Cardiac muscle cell (in vitro differentiated cells and primary cell): Measurements from ENCODE around the gene SRSF2. TPM values are rescaled to one million over a fixed set of nuclear protein-coding genes. Genes with fewer than 3 reads are reported as not detected.
A peak's percentile ranks its signal among the peaks of the same experiment; 100 is the strongest.

Source experiments
- DNase-seq, 2 donors: peaks; one replicate each; pipeline versions ENCODE4 v3.0.0 to v3.0.0-alpha.2; 2010 to 2017; ENCODE audit warnings: low read depth in 1 of 2, low spot score in 1 of 2
- H3K27ac ChIP-seq: fragments of 200-600 bp; sonication (generic); 2 replicates; pipeline ENCODE4 v1.5.1; 2016
- H3K27me3 ChIP-seq: fragments of 200-600 bp; sonication (generic); 2 replicates; pipeline ENCODE4 v1.6.0; 2016; ENCODE audit warnings: control low read depth
- H3K36me3 ChIP-seq: fragments of 200-600 bp; sonication (generic); 2 replicates; pipeline ENCODE4 v1.5.1; 2016; ENCODE audit warnings: control low read depth
- H3K4me1 ChIP-seq: fragments of 200-600 bp; sonication (generic); 2 replicates; pipeline ENCODE4 v1.8.1; 2017; ENCODE audit warnings: low read depth, mild to moderate bottlenecking, mixed run types
- H3K4me3 ChIP-seq: fragments of 200-600 bp; sonication (generic); 2 replicates; pipeline ENCODE4 v1.5.1; 2016; ENCODE audit warnings: mild to moderate bottlenecking
- H3K9me3 ChIP-seq: fragments of 200-600 bp; sonication (generic); 2 replicates; pipeline ENCODE4 v1.5.1; 2017; ENCODE audit warnings: low read depth, mild to moderate bottlenecking, control low read depth
- polyA plus RNA-seq: library from polyadenylated mRNA; unstranded; fragments of >200 nt; fragmentation: Nextera tagmentation; extraction: Ambion mirVana; gene quantifications from 2 replicates; pipeline ENCODE4 v1.2.1, GENCODE V29; 2016
- total RNA-seq: library from RNA; depleted of rRNA; stranded (reverse); fragments of >200 nt; gene quantifications from 2 replicates; pipeline ENCODE4 v1.2.3, GENCODE V29; 2016
- TF ChIP-seq, protein P1 (sequence below): IDR thresholded peaks from 2 replicates; pipeline ENCODE4 v1.5.1; 2012; ENCODE audit warnings: low read depth, mild to moderate bottlenecking, low read length

The SRSF2 gene
- total and polyA plus RNA-seq, 2 experiments from 2014 or later = 265 to 398 TPM

DNA sequence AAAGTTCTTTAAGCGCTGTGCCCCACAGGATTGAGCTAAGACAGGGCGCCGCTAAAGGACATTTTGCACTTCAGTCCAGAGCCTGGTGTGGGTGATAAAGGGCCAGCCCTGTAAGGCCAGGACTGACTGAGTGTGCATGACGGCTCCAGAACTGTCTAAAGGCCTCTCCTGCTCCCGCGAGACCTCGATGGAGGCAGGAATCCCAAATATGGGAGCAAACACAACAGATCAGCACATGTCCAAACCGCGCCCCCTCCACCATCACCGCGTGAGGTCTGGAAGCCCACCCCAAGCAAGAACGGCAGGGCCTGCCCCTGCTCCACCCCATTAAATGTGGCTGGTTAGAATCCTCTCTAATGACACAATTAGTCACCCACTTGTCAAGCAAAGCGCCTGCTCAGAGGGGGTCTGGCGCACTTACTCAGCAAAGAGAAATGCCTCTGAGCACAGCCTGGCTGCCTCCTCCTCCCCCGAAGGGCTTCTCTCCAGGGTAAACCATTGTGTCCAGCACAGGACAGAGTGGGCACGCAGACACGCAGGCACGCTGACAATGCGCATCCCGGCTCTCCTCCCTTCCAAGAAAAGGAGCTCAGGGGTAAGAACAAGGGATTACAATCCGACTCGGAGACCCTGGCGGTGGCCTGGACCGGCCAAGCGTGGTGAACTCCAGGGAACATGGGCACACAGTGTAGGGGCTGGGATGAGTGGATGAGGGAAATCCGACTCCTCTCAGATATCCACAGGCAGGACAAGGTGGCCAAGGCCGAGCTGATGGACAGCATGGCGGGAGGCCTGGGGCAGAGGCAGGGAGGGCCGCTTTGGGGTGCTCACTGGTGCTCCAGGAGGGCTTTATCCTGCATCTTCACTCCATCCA is 27.8 kb downstream of the SRSF2 start:
- TF ChIP-seq, protein P1, sequence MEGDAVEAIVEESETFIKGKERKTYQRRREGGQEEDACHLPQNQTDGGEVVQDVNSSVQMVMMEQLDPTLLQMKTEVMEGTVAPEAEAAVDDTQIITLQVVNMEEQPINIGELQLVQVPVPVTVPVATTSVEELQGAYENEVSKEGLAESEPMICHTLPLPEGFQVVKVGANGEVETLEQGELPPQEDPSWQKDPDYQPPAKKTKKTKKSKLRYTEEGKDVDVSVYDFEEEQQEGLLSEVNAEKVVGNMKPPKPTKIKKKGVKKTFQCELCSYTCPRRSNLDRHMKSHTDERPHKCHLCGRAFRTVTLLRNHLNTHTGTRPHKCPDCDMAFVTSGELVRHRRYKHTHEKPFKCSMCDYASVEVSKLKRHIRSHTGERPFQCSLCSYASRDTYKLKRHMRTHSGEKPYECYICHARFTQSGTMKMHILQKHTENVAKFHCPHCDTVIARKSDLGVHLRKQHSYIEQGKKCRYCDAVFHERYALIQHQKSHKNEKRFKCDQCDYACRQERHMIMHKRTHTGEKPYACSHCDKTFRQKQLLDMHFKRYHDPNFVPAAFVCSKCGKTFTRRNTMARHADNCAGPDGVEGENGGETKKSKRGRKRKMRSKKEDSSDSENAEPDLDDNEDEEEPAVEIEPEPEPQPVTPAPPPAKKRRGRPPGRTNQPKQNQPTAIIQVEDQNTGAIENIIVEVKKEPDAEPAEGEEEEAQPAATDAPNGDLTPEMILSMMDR = no peak
- peak overlapping the region; percentile 60 for H3K4me3 ChIP-seq
- H3K36me3 ChIP-seq = peaks cover 2% of the 10 kb centered on the region
- H3K27ac ChIP-seq = peak overlapping the region; percentile 87
- DNase-seq = peak; percentile 82 to 97
- H3K27me3 ChIP-seq = no peaks in the 10 kb centered on the region
- no peaks in the 10 kb centered on the region for H3K9me3 ChIP-seq
- peaks cover 40% of the 10 kb centered on the region for H3K4me1 ChIP-seq

DNA sequence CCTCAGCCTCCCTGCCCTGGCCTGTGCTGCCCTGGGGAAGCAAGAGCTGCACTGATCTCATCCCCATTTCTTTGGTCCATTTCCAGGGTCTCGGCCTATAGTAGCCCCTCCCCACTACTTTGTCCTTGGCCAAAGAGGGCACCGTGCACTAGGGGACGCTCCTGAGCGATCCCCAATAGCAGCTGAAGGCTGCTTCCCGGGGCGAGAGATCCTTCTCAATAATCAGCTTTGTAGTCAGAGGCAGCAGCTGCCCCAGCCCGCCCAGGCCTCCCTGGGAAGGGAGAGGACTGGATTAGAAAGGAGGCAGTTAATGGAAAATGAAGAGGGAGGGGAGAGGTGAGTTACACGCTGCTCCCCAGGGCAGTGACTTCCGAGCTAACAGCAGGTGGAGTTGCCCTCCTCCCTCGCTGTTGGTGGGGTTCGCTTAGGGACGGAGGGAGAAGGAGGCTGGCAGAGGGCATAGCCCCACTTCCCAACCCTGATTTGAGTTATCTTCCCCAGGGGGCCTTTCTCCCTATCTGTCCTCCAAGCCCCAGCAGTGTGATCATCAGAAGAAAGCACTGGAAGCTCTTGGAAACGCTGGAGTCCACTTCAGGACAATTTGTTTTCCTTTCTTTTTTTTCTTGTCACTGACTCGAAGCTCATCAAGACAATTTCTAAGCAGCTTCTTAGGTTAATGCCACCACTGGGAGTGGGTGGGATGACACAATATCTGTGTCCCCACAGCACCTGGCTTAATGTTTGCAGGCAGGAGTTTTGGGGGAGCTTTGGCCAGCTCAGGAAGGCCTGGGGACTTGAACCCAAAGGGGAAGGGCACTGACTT is 28.9 kb downstream of the SRSF2 start:
- Histone ChIP-seq H3K27me3 (no peaks in the 10 kb centered on the region), H3K4me3 (peak overlapping the region; percentile 0), H3K4me1 (peaks cover 30% of the 10 kb centered on the region), H3K9me3 (no peaks in the 10 kb centered on the region), H3K36me3 (peaks cover 2% of the 10 kb centered on the region), H3K27ac (peak overlapping the region; percentile 87)
- TF ChIP-seq, protein P1 = peak; percentile 52
- peak; percentile 35 to 69 for DNase-seq

DNA sequence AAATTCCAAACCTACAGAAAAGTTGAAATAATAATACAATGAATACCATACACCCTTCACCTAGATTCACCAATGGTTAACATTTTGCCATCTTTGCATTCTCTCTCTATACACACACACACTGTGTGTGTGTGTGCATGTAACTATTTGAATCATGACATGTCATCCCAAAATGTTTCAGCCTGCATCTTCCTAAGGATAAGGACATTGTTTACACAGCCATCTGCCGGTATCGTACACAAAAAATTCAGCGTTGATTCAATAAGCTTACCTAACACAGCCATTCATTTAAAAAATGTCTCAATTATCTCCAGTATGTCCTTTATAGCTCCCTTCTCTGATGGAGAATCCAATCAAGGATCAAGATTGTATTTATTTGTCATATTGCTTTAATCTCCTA is 30.3 kb downstream of the SRSF2 start:
- TF ChIP-seq, protein P1 = no peak
- no peaks in the 10 kb centered on the region for H3K9me3 ChIP-seq
- DNase-seq = no peak
- peaks cover 32% of the 10 kb centered on the region for H3K4me1 ChIP-seq
- no peaks in the 10 kb centered on the region for H3K36me3 ChIP-seq
- no peak overlapping the region for H3K4me3 ChIP-seq
- H3K27me3 ChIP-seq = no peaks in the 10 kb centered on the region
- H3K27ac ChIP-seq = no peak overlapping the region

DNA sequence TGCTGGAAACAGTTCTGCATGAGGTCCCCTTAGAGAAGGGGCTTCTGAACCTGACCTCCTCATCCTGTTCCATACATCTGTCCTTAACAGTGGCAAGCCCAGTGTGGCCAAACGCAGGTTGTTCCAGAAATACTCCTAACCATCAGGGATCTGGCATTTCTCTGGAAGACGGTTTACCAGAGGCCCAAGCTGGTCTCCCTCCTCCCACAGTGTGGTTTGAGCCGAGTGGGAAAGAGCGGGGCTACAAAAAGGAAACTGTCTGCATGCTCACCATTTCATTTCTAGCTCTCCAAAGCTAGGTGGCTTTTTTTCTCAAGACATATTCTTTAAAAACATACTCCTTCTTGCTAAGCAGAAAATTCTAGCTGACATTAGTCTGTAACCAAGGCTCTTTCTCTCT is 32.3 kb downstream of the SRSF2 start:
- Histone ChIP-seq H3K36me3 (no peaks in the 10 kb centered on the region), H3K27me3 (no peaks in the 10 kb centered on the region), H3K4me3 (no peak overlapping the region), H3K27ac (no peak overlapping the region), H3K4me1 (peaks cover 49% of the 10 kb centered on the region), H3K9me3 (no peaks in the 10 kb centered on the region)
- DNase-seq = no peak
- TF ChIP-seq, protein P1 = no peak

DNA sequence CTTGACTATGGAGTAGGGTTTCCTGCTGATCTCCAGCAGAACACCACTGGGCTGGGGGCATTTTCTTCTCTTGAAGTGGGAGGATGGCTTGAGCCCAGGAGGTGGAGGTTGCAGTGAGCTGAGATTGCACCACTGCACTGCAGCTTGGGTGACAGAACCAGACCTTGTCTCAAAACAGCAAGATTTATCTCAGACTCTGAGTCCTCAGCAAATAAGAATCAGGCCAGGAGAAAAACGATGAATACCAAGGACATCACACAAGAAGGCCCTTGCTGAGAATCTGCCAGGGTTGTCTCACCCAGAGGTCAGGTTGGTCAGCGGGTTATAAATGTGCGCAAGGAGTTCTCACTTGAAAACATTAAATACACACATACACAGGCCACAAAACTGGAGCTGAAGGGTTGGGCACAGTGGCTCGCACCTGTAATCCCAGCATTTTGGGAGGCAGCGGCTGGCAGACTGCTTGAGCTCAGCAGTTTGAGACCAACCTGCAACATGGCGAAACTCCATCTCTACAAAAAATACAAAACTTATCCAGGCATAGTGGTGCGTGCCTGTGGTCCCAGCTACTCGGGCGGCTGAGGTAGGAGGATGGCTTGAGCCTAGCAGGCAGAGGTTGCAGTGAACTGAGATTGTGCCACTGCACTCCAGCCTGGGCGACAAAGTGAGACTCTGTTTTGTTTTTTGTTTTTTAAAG is 34.0 kb downstream of the SRSF2 start:
- DNase-seq = no peak
- H3K27ac ChIP-seq = peak overlapping the region; percentile 43
- TF ChIP-seq, protein P1 = no peak
- no peak overlapping the region for H3K4me3 ChIP-seq
- H3K36me3 ChIP-seq = no peaks in the 10 kb centered on the region
- H3K9me3 ChIP-seq = no peaks in the 10 kb centered on the region
- no peaks in the 10 kb centered on the region for H3K27me3 ChIP-seq
- peaks cover 42% of the 10 kb centered on the region for H3K4me1 ChIP-seq
